GM23338 (cell line): ENCODE results near the gene CCNYL1.

Source experiments
- EZH2 ChIP-seq: fragments of 200-600 bp; sonication (generic); IDR thresholded peaks from one replicate; pipeline ENCODE4 v1.8.0; 2017; ENCODE audit warnings: antibody characterized with exemption, mild to moderate bottlenecking, low read depth; ENCODE audit not compliant: unreplicated experiment
- EZH2phosphoT487 ChIP-seq: fragments of 200-600 bp; sonication (generic); IDR thresholded peaks from one replicate; pipeline ENCODE4 v1.8.1; 2018; ENCODE audit warnings: antibody characterized with exemption; ENCODE audit not compliant: unreplicated experiment
- JUNB ChIP-seq: IDR thresholded peaks from one replicate; pipeline ENCODE4 v1.6.1; 2016; ENCODE audit warnings: antibody characterized with exemption; ENCODE audit not compliant: unreplicated experiment
- NANOG ChIP-seq: IDR thresholded peaks from 2 replicates; pipeline ENCODE4 v1.6.1; 2016; ENCODE audit warnings: antibody characterized with exemption, borderline replicate concordance
- POLR2AphosphoS5 ChIP-seq: IDR thresholded peaks from 2 replicates; pipeline ENCODE4 v1.6.1; 2016; ENCODE audit warnings: antibody characterized with exemption, low read depth
- TF ChIP-seq, protein P1 (sequence below), 2 experiments: fragments of 200-600 bp in 1 of 2; sonication (generic) in 1 of 2; conservative IDR thresholded peaks; 2 replicates each; pipeline versions ENCODE4 v1.5.1 to v1.6.1; 2016 to 2017; ENCODE audit warnings: antibody characterized with exemption in 2 of 2, low read depth in 2 of 2, mild to moderate bottlenecking in 2 of 2, moderate library complexity in 1 of 2
- TF ChIP-seq, protein P2 (sequence below): IDR thresholded peaks from 2 replicates; pipeline ENCODE4 v1.6.1; 2016; ENCODE audit warnings: antibody characterized with exemption

DNA sequence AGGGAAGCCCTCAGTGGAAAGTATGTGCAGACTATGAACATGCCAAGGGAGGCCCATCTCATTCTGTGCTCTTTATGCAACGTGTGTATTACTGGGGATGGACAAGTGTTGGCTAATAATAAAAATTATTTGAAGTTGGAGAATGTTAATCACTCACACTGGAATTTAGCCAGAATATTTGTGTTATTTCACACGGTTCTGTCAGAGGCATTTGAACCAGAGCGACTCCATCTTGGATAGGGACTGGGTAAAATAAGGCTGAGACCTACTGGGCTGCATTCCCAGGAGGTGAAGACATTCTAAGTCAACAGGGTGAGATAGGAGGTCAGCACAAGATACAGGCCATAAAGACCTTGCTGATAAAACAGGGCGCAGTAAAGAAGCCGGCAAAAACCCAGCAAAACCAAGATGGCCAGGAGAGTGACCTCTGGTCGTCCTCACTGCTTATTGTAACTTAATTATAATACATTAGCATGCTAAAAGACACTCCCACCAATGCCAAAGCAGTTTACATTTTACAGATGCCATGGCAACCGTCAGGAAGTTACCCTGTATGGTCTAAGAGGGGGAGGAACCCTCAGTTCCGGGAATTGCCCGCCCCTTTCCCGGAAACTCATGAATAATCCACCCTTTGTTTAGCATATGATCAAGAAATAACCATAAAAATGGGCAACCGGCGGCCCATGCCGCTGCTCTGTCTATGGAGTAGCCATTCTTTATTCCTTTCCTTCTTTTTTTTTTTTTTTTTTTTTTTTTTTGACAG lies 60.8 kb downstream of the CCNYL1 start:
- TF ChIP-seq, protein P1, sequence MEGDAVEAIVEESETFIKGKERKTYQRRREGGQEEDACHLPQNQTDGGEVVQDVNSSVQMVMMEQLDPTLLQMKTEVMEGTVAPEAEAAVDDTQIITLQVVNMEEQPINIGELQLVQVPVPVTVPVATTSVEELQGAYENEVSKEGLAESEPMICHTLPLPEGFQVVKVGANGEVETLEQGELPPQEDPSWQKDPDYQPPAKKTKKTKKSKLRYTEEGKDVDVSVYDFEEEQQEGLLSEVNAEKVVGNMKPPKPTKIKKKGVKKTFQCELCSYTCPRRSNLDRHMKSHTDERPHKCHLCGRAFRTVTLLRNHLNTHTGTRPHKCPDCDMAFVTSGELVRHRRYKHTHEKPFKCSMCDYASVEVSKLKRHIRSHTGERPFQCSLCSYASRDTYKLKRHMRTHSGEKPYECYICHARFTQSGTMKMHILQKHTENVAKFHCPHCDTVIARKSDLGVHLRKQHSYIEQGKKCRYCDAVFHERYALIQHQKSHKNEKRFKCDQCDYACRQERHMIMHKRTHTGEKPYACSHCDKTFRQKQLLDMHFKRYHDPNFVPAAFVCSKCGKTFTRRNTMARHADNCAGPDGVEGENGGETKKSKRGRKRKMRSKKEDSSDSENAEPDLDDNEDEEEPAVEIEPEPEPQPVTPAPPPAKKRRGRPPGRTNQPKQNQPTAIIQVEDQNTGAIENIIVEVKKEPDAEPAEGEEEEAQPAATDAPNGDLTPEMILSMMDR (conservative IDR thresholded peaks at IDR 0.05; ENCODE audit: low read depth in 2 of 2): no peak
- TF ChIP-seq EZH2 (no peak), POLR2AphosphoS5 (no peak), EZH2phosphoT487 (no peak), NANOG (no peak), JUNB (no peak)
- TF ChIP-seq, protein P2, sequence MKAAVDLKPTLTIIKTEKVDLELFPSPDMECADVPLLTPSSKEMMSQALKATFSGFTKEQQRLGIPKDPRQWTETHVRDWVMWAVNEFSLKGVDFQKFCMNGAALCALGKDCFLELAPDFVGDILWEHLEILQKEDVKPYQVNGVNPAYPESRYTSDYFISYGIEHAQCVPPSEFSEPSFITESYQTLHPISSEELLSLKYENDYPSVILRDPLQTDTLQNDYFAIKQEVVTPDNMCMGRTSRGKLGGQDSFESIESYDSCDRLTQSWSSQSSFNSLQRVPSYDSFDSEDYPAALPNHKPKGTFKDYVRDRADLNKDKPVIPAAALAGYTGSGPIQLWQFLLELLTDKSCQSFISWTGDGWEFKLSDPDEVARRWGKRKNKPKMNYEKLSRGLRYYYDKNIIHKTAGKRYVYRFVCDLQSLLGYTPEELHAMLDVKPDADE: no peak
